GM18511 (cell line): ENCODE results near the gene FGFR3.

Experiments used
- ATAC-seq: cut with Tn5 transposase; IDR thresholded peaks from one replicate; pipeline ENCODE4 v1.9.1; 2021; ENCODE audit warnings: mild to moderate bottlenecking, moderate library complexity; ENCODE audit not compliant: unreplicated experiment

Gene FGFR3

DNA sequence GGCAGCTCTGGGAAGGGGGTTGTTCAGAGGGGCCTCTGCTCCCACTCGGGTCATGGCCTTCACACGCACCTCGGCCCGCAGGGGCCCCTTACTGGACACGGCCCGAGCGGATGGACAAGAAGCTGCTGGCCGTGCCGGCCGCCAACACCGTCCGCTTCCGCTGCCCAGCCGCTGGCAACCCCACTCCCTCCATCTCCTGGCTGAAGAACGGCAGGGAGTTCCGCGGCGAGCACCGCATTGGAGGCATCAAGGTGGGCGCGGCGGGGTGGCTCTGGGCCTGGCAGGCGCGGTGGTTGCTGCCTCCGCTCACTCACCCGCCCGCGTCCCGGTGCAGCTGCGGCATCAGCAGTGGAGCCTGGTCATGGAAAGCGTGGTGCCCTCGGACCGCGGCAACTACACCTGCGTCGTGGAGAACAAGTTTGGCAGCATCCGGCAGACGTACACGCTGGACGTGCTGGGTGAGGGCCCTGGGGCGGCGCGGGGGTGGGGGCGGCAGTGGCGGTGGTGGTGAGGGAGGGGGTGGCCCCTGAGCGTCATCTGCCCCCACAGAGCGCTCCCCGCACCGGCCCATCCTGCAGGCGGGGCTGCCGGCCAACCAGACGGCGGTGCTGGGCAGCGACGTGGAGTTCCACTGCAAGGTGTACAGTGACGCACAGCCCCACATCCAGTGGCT, 8.3 kb downstream of the FGFR3 start:
- ATAC-seq, result no peak

DNA sequence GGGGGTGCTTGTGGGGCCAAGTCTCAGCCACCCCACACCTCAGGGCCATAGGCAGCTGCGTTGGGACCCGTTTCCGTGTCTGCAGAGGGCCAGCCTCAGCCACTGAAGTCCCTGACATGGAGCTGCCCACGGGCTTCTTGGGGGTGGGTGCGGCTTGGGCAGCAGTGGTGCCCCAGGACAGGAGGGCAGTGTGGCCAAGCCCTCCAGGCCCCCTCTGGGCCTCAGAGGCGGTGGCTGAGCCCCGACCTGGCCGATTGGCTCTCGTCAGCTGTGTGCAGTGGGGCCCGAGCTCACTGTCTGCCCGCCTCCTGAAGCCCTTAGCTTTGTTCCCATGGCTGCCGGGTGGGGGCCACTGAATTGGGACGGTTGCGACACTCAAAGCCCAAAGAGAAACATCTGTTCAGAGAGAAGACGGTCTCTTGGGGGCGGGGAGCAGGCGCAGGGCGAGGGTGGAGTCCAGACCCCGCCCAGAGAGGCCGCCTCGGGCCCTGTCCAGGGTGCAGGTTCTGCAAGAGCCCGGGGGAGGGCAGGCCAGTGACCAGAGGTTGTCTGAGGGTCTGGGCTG, 9.1 kb downstream of the FGFR3 start:
- ATAC-seq, result no peak

DNA sequence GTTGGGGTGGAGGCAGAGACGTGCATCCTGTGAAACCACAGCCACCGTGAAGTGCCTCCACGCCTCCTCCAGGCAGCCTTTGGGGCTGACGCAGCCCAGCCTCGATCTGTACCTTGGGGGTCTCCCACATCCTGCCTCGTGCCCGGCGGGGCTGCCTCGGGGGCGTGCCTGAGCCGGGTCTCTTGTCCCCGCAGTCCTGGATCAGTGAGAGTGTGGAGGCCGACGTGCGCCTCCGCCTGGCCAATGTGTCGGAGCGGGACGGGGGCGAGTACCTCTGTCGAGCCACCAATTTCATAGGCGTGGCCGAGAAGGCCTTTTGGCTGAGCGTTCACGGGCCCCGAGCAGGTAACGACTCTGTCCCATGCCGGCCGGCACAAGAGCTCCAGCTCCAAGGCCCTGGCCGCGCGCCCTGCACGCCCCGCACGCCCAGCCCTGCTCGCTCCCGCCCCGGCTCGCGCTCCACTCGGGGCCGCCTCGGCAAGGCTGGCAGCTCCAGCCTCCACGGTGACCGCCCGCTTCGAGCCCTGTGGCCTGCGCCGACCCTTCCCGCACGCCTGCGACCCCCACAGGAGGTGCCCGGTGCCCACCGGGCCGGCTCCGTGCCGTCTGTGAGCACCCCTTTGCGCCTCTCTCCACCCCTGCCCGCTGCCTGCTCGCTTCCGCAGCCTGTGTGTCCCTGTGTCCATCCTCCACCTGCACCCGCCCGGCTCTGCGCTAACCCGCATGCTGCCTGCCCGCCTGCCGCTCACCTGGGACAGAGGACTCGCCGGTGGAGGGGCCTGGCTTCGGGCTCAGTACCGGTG, 9.8 kb downstream of the FGFR3 start:
- no peak for ATAC-seq

DNA sequence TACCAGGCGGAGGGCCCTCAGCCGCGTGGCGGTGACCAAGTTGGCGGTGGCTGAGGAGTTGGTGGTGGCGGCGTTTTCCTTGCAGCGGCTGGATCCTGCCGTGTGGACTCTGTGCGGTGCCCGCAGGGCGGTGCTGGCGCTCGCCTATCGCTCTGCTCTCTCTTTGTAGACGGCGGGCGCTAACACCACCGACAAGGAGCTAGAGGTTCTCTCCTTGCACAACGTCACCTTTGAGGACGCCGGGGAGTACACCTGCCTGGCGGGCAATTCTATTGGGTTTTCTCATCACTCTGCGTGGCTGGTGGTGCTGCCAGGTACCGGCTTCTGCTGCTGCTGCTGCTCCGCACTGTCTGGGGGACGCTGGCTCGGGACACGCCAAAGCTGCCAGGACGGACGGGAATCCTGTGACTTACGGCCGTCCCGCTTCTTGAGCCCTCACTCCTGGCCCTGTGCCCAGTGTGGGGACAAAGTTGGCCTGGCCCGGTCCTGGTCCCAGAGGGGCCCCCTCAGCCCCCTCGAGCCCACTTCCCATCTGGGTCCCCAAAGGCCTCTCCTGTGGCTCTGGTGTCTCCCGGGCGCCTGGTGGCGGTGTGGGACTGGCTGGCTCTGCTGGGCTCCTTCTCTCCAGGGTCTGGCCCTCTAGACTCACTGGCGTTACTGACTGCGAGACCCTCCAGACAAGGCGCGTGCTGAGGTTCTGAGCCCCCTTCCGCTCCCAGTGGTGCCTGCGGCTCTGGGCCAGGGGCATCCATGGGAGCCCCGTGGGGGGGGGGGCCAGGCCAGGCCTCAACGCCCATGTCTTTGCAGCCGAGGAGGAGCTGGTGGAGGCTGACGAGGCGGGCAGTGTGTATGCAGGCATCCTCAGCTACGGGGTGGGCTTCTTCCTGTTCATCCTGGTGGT, 10.7 kb downstream of the FGFR3 start:
- no peak for ATAC-seq

DNA sequence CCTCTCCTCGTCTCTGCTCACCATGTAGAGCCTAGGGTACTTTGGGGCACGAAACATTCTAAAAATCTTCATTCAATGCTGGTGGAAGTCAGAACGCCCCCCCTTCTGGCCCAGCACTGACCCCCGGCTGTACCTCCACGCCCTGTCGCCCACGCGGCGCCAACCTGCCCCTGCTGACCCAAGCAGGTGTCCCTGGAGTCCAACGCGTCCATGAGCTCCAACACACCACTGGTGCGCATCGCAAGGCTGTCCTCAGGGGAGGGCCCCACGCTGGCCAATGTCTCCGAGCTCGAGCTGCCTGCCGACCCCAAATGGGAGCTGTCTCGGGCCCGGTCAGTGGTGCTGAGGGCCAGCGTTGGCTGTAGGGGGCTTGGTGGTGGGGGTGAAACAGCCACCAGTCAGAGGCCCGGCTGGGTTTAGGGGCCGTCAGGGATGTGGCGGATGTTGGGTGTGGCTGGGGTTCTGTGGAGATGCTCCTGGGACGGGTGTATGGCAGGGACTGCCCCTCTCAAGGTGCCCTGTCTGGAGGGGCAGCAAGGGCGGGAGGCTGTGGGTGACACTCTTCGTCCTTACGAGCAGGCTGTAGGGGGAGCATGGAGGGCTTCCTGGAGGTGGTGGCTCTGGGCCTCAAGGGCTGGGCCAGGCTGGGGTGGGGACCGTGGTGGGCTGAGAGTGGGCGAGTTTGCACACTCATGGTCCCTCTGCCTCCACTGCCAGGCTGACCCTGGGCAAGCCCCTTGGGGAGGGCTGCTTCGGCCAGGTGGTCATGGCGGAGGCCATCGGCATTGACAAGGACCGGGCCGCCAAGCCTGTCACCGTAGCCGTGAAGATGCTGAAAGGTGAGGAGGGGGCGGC, 11.8 kb downstream of the FGFR3 start:
- no peak for ATAC-seq

DNA sequence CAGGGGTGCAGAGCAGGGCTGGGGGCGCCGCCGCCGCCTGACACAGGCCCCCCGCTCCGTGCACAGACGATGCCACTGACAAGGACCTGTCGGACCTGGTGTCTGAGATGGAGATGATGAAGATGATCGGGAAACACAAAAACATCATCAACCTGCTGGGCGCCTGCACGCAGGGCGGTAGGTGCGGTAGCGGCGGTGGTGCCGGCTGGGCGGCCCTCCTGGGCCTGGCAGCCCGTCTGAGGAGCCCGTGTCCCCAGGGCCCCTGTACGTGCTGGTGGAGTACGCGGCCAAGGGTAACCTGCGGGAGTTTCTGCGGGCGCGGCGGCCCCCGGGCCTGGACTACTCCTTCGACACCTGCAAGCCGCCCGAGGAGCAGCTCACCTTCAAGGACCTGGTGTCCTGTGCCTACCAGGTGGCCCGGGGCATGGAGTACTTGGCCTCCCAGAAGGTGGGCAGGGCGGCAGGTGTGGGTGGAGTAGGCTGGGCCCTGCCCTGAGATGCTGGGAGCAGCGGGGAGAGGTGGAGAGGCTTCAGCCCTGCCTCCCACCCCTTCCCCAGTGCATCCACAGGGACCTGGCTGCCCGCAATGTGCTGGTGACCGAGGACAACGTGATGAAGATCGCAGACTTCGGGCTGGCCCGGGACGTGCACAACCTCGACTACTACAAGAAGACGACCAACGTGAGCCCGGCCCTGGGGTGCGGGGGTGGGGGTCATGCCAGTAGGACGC, 12.6 kb downstream of the FGFR3 start:
- ATAC-seq, result no peak

DNA sequence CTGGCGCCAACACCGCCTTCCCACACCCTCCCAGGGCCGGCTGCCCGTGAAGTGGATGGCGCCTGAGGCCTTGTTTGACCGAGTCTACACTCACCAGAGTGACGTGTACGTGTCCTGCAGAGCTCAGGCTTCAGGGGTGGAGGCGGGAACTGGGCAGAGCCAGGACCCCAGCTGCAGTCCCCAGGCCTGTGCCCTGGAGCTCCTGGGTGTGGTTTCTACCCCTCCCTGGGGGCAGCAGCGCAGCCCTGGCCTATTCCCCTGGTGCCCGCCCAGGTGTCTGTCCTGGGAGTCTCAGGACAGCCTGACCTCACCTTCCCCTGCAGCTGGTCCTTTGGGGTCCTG, 13.1 kb downstream of the FGFR3 start:
- ATAC-seq, result no peak

DNA sequence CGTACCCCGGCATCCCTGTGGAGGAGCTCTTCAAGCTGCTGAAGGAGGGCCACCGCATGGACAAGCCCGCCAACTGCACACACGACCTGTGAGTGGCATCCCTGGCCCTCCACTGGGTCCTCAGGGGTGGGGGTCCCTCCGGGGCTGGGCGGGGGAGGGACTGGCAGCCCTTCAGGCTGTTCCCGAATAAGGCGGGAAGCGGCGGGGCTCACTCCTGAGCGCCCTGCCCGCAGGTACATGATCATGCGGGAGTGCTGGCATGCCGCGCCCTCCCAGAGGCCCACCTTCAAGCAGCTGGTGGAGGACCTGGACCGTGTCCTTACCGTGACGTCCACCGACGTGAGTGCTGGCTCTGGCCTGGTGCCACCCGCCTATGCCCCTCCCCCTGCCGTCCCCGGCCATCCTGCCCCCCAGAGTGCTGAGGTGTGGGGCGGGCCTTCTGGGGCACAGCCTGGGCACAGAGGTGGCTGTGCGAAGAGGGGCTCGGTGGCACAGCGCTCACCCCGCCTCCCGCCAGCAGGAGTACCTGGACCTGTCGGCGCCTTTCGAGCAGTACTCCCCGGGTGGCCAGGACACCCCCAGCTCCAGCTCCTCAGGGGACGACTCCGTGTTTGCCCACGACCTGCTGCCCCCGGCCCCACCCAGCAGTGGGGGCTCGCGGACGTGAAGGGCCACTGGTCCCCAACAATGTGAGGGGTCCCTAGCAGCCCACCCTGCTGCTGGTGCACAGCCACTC, 13.7 kb downstream of the FGFR3 start:
- ATAC-seq, result no peak

DNA sequence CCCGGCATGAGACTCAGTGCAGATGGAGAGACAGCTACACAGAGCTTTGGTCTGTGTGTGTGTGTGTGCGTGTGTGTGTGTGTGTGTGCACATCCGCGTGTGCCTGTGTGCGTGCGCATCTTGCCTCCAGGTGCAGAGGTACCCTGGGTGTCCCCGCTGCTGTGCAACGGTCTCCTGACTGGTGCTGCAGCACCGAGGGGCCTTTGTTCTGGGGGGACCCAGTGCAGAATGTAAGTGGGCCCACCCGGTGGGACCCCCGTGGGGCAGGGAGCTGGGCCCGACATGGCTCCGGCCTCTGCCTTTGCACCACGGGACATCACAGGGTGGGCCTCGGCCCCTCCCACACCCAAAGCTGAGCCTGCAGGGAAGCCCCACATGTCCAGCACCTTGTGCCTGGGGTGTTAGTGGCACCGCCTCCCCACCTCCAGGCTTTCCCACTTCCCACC, 14.3 kb downstream of the FGFR3 start:
- ATAC-seq, result no peak

DNA sequence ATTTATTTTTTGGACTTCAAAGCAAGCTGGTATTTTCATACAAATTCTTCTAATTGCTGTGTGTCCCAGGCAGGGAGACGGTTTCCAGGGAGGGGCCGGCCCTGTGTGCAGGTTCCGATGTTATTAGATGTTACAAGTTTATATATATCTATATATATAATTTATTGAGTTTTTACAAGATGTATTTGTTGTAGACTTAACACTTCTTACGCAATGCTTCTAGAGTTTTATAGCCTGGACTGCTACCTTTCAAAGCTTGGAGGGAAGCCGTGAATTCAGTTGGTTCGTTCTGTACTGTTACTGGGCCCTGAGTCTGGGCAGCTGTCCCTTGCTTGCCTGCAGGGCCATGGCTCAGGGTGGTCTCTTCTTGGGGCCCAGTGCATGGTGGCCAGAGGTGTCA, 15.3 kb downstream of the FGFR3 start:
- no peak for ATAC-seq

DNA sequence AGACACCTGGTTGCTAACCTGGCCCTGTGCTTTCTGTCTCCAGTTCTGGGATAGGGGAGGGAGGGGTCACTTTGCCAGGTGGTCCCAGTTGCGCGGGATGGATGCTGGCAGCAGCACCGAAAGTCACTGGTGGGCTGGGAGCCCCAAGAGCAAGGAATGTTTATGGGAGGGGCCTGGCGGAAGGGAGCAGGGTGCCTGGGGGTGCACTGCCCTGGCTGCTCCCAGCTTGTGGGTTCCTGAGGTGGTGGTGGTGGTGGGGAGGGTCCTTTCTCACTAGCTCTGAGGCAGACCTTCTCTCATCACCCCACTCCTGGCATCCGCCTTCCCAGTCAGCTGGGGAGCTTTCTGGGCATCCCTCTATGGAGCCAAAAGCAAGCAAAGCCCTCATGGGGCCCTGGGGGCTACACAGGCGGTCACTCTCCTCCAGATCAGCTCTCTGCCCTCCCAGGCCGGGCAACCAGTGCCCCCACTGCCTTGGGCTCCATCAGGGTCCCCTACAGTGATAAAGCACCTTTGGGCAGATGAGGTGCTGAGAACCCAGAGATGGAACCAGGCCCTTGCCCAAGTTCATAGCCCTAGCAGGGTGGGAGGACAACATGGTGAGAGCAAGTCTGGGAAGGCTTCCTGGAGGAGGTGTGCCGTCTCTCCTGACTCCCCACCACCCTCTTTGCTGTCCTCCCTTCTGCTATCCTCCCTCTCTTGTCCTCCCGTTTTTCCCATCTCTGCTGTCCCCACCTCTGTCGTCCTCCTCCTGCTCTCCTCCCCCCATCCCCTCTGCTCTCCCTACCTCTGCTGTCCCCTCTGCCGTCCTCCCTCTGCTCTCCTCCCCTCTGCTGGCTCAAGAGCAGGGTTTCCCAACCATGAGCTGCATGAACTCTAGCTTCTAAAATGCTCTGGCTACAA, 16.0 kb downstream of the FGFR3 start:
- ATAC-seq, result no peak

DNA sequence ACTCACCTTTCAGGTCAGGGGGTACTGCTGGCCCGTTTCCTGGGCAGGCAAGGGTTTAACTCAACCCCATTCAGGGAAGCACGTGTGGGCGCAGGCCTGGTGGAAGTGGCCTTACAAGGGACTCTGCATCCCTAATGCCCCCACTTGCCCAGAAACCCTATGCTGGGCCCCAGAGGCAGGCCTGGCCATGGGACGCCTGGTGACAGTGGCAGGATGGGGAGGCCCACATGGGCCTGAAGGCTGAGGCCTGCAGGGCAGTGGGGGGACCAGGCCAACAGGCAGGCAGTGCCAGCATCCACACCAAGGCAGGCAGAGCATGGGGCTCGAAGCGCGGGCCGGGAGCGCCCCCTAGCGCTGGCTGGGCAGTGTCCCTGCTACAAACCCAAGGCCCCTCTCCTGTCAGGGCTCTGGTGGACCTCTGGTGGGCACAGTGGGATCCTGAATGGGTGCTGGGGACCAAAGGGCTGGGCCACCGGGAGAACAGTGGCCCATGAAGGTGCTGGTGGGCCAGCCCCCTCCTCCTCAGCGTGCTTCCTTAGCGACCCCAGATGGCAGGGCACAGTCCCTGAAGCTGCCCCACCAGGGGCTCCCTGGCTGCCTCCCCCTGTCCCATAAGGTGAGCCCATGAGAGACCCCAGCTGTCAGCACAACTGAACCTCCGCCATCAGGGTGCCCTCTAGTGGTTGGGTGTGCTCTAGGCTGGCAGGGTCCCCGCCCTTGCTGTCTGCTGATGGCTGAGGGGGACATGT, 16.8 kb downstream of the FGFR3 start:
- ATAC-seq, result no peak

DNA sequence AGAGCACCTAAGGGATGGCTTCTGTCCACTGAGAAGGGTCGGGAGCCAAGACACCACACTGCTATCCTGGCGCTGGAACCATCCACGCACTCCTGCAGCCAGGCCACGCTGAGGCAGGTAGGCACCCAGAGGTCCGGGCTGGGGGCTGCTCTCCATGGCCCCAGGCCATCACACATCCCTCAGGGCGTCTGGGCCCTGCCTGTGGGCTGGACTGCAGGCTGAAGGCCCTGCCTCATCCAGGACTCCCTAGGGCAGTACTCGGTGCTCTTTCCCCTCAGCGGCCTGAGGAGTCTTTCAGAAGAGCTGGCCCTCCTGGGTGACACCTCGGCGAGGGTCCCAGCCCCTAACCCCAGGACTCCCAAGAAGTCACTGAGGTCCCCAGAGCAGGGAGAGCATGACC, 17.7 kb downstream of the FGFR3 start:
- no peak for ATAC-seq

DNA sequence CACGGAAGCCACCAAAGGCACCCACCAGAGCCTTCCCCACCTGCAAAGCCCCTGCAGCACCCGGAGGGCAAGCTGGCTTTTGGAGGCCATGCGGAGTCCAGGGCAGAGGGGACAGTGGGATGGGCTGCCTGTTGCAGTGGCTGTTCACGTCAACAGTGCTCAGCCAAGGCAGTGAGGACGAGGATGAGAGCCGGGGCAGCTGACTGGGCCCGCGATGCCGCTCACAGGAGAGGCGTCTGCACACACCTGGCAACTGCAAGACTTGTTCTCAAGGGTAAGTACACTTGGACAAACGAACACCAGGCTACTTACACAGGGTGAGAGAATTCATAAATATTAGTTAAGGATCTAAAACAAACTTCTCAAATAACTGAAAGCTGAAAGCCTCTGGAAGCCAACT, 19.6 kb downstream of the FGFR3 start:
- ATAC-seq, result no peak

DNA sequence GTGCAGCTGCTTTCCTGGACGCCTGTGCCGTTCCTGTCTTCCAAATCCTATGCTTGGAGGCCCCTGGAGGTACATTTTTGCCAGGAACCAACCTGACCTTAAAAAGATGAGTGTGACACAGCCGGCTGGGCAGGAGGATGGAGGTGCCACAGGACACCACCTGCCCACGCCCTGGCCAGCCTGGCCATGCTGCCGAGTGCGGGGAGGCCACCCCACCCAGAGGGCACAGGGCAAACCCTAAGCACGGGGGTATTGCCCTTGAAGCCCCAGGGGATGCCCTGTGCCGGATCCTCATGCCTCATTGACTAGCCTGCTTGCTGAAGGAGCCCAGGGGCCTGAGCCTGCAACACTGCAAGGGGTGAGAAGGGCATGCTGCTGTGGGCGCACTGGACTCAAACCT, 20.1 kb downstream of the FGFR3 start:
- no peak for ATAC-seq

DNA sequence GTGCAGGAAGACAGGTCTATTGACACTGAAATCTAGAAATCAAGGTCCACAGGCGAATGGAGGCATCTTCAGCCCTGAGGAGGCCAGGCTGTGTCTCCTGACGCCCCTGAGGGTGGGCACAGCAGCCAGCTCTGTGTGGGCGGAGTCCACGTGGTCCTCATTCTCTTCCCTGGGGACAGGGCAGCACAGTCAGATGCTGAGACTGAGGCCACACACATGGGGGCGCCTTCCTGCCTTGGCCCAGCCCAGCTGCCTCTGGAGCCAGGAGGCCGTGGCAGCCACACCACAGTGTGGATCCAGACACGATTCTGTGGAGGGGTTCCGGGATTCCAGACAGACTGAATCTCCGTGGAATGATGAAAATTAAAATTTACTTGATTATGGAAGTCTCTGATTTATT, 20.8 kb downstream of the FGFR3 start:
- no peak for ATAC-seq

DNA sequence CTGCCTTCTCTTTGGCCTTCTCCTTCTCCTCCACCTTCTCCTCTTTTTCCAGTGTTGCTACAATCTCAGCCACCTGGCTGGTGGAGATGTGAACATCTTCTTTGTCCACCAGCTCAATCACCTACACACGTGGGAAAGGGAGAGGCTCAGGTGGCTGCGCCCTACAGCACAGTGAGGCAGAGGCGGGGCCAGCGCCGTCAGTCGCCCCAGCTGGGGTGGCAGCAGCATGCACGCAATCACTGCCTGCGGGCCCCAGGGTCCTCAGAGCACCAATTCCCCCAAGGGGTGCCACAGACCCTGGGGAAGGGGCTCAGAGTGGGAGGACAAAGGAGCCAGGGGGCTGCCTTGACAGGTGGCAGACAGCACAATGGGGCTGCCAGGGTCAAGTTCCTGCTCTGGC, 21.4 kb downstream of the FGFR3 start:
- ATAC-seq, result no peak
